HEK293 (cell line): Measurements from ENCODE around the gene MARCHF3.

Experiments used
- CTCF ChIA-PET: fragments of 350-600 bp; formaldehyde crosslinking; extraction: SDS; loops from one replicate; lab custom pipeline; 2021; ENCODE audit warnings: antibody characterized with exemption; lab: Yijun Ruan, JAX
- POLR2A ChIA-PET: fragments of 300-600 bp; formaldehyde crosslinking; extraction: SDS; loops from one replicate; lab custom pipeline; 2020; ENCODE audit warnings: antibody characterized with exemption, inconsistent platforms; lab: Yijun Ruan, JAX
- H3K27ac ChIP-seq: fragments of 200-500 bp; sonication (Bioruptor generic); 2 replicates; pipeline ENCODE4 v1.5.1; 2014; ENCODE audit warnings: low read depth, low read length, control low read depth, inconsistent platforms; ENCODE audit errors: extremely low read depth
- H3K36me3 ChIP-seq, 2 experiments: fragments of 200-500 bp in 1 of 2; sonication (Bioruptor generic) in 1 of 2; 1 replicate in 1 of 2; 2 replicates in 1 of 2; pipeline ENCODE4 v1.5.1; 2014 to 2017; ENCODE audit warnings: inconsistent platforms in 2 of 2, low read length in 2 of 2; ENCODE audit not compliant: control insufficient read depth in 2 of 2, insufficient read depth in 1 of 2
- H3K4me1 ChIP-seq: fragments of 200-500 bp; sonication (Bioruptor generic); 2 replicates; pipeline ENCODE4 v1.5.1; 2014; ENCODE audit warnings: mild to moderate bottlenecking, low read length, inconsistent platforms; ENCODE audit not compliant: control insufficient read depth, insufficient read depth
- H3K4me3 ChIP-seq: 2 replicates; pipeline ENCODE4 v1.5.1; 2011; ENCODE audit warnings: low read depth, mild to moderate bottlenecking, control low read depth, low read length, moderate library complexity
- H3K9me3 ChIP-seq: fragments of 200-500 bp; sonication (Bioruptor generic); 2 replicates; pipeline ENCODE4 v1.5.1; 2014; ENCODE audit warnings: low read depth, low read length, inconsistent platforms; ENCODE audit not compliant: control insufficient read depth, insufficient read depth
- GFI1B ChIP-seq: fragments of 450-650 bp; formaldehyde crosslinking; IDR thresholded peaks from 2 replicates; pipeline ENCODE4 v1.5.1; 2016; ENCODE audit warnings: missing biosample characterization, missing genetic modification characterization
- GLI2 ChIP-seq: fragments of 450-650 bp; formaldehyde crosslinking; IDR thresholded peaks from 2 replicates; pipeline ENCODE4; 2017; ENCODE audit warnings: missing biosample characterization, missing genetic modification characterization, low read depth, borderline replicate concordance
- HIC1 ChIP-seq: fragments of 450-650 bp; formaldehyde crosslinking; IDR thresholded peaks from 2 replicates; pipeline ENCODE4 v1.5.1; 2016; ENCODE audit warnings: missing biosample characterization, missing genetic modification characterization
- HOXD13 ChIP-seq: sonication (generic); formaldehyde crosslinking; IDR thresholded peaks from 2 replicates; pipeline ENCODE4 v1.8.0; 2022; ENCODE audit warnings: missing genetic modification reagents, borderline replicate concordance
- SCRT1 ChIP-seq: fragments of 450-650 bp; formaldehyde crosslinking; IDR thresholded peaks from 2 replicates; pipeline ENCODE4 v1.5.1; 2016; ENCODE audit warnings: missing biosample characterization, missing genetic modification characterization, borderline replicate concordance
- ZBTB20 ChIP-seq: fragments of 450-650 bp; formaldehyde crosslinking; IDR thresholded peaks from 2 replicates; pipeline ENCODE4 v1.5.1; 2016; ENCODE audit warnings: missing biosample characterization, missing genetic modification characterization
- ZFHX2 ChIP-seq: fragments of 450-650 bp; formaldehyde crosslinking; conservative IDR thresholded peaks from 2 replicates; pipeline ENCODE4 v1.5.1; 2016; ENCODE audit warnings: missing biosample characterization, missing genetic modification characterization
- ZFP41 ChIP-seq: fragments of 450-650 bp; formaldehyde crosslinking; IDR thresholded peaks from 2 replicates; pipeline ENCODE4 v1.5.1; 2016; ENCODE audit warnings: missing biosample characterization, missing genetic modification characterization, borderline replicate concordance
- ZNF2 ChIP-seq: fragments of 450-650 bp; formaldehyde crosslinking; IDR thresholded peaks from 2 replicates; pipeline ENCODE4 v1.5.1; 2016; ENCODE audit warnings: missing biosample characterization, missing genetic modification characterization
- ZNF292 ChIP-seq: fragments of 450-650 bp; formaldehyde crosslinking; IDR thresholded peaks from 2 replicates; pipeline ENCODE4 v1.5.1; 2016; ENCODE audit warnings: low read depth, missing biosample characterization, missing genetic modification characterization, borderline replicate concordance
- ZNF354C ChIP-seq: fragments of 450-650 bp; formaldehyde crosslinking; IDR thresholded peaks from 2 replicates; pipeline ENCODE4 v1.5.1; 2016; ENCODE audit warnings: missing biosample characterization, missing genetic modification characterization, low read depth, borderline replicate concordance
- ZNF585B ChIP-seq: fragments of 450-650 bp; formaldehyde crosslinking; IDR thresholded peaks from 2 replicates; pipeline ENCODE4 v1.5.1; 2016; ENCODE audit warnings: missing biosample characterization, missing genetic modification characterization
- ZNF621 ChIP-seq: fragments of 450-650 bp; formaldehyde crosslinking; IDR thresholded peaks from 2 replicates; pipeline ENCODE4 v1.5.1; 2017; ENCODE audit warnings: missing biosample characterization, missing genetic modification characterization
- ZNF626 ChIP-seq: fragments of 450-650 bp; sonication (Bioruptor Pico); formaldehyde crosslinking; IDR thresholded peaks from 2 replicates; pipeline ENCODE4 v1.5.1; 2018; ENCODE audit warnings: missing biosample characterization, missing genetic modification characterization, inconsistent platforms
- ZNF654 ChIP-seq: fragments of 450-650 bp; formaldehyde crosslinking; IDR thresholded peaks from 2 replicates; pipeline ENCODE4 v1.5.1; 2016; ENCODE audit warnings: low read depth, missing biosample characterization, missing genetic modification characterization
- ZNF785 ChIP-seq: fragments of 450-650 bp; formaldehyde crosslinking; IDR thresholded peaks from 2 replicates; pipeline ENCODE4 v1.5.1; 2016; ENCODE audit warnings: missing biosample characterization, missing genetic modification characterization
- ZNF843 ChIP-seq: fragments of 450-650 bp; formaldehyde crosslinking; IDR thresholded peaks from 2 replicates; pipeline ENCODE4 v1.5.1; 2016; ENCODE audit warnings: missing biosample characterization, missing genetic modification characterization
- TF ChIP-seq, protein P1 (sequence below): fragments of 450-650 bp; formaldehyde crosslinking; conservative IDR thresholded peaks from 2 replicates; pipeline ENCODE4 v1.5.1; 2016; ENCODE audit warnings: low read depth, missing biosample characterization, missing genetic modification characterization
- TF ChIP-seq, protein P2 (sequence below): sonication (generic); formaldehyde crosslinking; IDR thresholded peaks from 2 replicates; pipeline ENCODE4 v1.8.1; 2022; ENCODE audit warnings: mild to moderate bottlenecking, moderate library complexity, missing genetic modification reagents

Gene MARCHF3

GRCh38 chr5:126837906-126838539, 192.3 kb downstream of the MARCHF3 start:
- Histone ChIP-seq H3K4me1 (no peaks in the 10 kb centered on the region), H3K9me3 (no peaks in the 10 kb centered on the region), H3K36me3 (peaks cover 46 to 50% of the 10 kb centered on the region in 2 experiments), H3K27ac (no peak overlapping the region), H3K4me3 (no peak overlapping the region)
- TF ChIP-seq, protein P1, sequence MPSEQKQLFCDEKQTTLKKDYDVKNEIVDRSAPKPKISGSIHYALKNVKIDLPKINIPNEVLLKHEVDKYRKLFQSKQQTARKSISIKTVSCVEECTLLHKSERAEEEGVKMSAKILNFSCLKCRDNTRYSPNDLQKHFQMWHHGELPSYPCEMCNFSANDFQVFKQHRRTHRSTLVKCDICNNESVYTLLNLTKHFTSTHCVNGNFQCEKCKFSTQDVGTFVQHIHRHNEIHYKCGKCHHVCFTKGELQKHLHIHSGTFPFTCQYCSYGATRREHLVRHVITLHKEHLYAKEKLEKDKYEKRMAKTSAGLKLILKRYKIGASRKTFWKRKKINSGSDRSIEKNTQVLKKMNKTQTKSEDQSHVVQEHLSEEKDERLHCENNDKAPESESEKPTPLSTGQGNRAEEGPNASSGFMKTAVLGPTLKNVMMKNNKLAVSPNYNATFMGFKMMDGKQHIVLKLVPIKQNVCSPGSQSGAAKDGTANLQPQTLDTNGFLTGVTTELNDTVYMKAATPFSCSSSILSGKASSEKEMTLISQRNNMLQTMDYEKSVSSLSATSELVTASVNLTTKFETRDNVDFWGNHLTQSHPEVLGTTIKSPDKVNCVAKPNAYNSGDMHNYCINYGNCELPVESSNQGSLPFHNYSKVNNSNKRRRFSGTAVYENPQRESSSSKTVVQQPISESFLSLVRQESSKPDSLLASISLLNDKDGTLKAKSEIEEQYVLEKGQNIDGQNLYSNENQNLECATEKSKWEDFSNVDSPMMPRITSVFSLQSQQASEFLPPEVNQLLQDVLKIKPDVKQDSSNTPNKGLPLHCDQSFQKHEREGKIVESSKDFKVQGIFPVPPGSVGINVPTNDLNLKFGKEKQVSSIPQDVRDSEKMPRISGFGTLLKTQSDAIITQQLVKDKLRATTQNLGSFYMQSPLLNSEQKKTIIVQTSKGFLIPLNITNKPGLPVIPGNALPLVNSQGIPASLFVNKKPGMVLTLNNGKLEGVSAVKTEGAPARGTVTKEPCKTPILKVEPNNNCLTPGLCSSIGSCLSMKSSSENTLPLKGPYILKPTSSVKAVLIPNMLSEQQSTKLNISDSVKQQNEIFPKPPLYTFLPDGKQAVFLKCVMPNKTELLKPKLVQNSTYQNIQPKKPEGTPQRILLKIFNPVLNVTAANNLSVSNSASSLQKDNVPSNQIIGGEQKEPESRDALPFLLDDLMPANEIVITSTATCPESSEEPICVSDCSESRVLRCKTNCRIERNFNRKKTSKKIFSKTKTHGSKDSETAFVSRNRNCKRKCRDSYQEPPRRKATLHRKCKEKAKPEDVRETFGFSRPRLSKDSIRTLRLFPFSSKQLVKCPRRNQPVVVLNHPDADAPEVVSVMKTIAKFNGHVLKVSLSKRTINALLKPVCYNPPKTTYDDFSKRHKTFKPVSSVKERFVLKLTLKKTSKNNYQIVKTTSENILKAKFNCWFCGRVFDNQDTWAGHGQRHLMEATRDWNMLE (tag by site-specific recombination) = no peak
- TF ChIP-seq ZNF654 (tag by site-specific recombination) = peak; percentile 39
- TF ChIP-seq GFI1B (tag by site-specific recombination) = no peak
- no peak for TF ChIP-seq ZNF621 (tag by site-specific recombination)
- ChIA-PET POLR2A (interaction anchor here (0.6 kb wide), 1 partner anchor 578 kb away, joined by 4 read pairs; no protein-coding TSS in a partner anchor), CTCF (interaction anchor here (1.0 kb wide), 1 partner anchor 450 kb away, joined by 3 read pairs; no protein-coding TSS in a partner anchor)

GRCh38 chr5:126837242-126837641, 193.1 kb downstream of the MARCHF3 start:
- POLR2A ChIA-PET = interaction anchor here (0.6 kb wide), 1 partner anchor 579 kb away, joined by 4 read pairs; no protein-coding TSS in a partner anchor
- H3K36me3 ChIP-seq = peaks cover 51 to 57% of the 10 kb centered on the region in 2 experiments
- CTCF ChIA-PET = interaction anchor here (0.6 to 1.0 kb wide), 2 partner anchors 187 to 451 kb away, joined by 3 read pairs; no protein-coding TSS in a partner anchor
- no peak overlapping the region for H3K4me3 ChIP-seq
- no peaks in the 10 kb centered on the region for H3K9me3 ChIP-seq
- TF ChIP-seq, protein P2, sequence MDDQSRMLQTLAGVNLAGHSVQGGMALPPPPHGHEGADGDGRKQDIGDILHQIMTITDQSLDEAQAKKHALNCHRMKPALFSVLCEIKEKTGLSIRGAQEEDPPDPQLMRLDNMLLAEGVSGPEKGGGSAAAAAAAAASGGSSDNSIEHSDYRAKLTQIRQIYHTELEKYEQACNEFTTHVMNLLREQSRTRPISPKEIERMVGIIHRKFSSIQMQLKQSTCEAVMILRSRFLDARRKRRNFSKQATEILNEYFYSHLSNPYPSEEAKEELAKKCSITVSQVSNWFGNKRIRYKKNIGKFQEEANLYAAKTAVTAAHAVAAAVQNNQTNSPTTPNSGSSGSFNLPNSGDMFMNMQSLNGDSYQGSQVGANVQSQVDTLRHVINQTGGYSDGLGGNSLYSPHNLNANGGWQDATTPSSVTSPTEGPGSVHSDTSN (CRISPR knock-in tag) = no peak
- no peak for TF ChIP-seq ZNF292 (tag by site-specific recombination)
- TF ChIP-seq ZNF585B = no peak
- no peak for TF ChIP-seq HOXD13 (CRISPR knock-in tag)
- TF ChIP-seq ZFP41 (tag by site-specific recombination) = no peak
- no peak for TF ChIP-seq ZNF354C (tag by site-specific recombination)
- no peak for TF ChIP-seq GLI2 (tag by site-specific recombination)
- TF ChIP-seq HIC1 = no peak
- no peak for TF ChIP-seq ZNF626
- no peak for TF ChIP-seq ZNF785 (tag by site-specific recombination)
- no peak for TF ChIP-seq ZFHX2 (tag by site-specific recombination)
- TF ChIP-seq ZNF843 (tag by site-specific recombination) = no peak
- no peak for TF ChIP-seq SCRT1 (tag by site-specific recombination)
- no peak for TF ChIP-seq ZNF2
- TF ChIP-seq, protein P1 (tag by site-specific recombination) = no peak
- TF ChIP-seq ZBTB20 (tag by site-specific recombination) = no peak
- H3K4me1 ChIP-seq = no peaks in the 10 kb centered on the region
- H3K27ac ChIP-seq = no peak overlapping the region
